Calu3 (cell line): ENCODE measurements around the gene SUPT4H1. TPM values are rescaled to one million over a fixed set of nuclear protein-coding genes. Genes with fewer than 3 reads are reported as not detected.

Source experiments
- BruUV-seq: library from RNA; stranded (reverse); fragments of 400-500 nt; replicated peaks from 2 replicates; lab custom pipeline; 2021; lab: Mats Ljungman, UMichigan
- CTCF ChIA-PET: fragments of 300-600 bp; sonication (Branson Sonifier 250); formaldehyde crosslinking; loops from one replicate; lab custom pipeline; 2022; ENCODE audit warnings: antibody characterized with exemption; lab: Charles Lee
- DNase-seq: peaks from one replicate; pipeline ENCODE4 v3.0.0; 2022
- H3K27ac Mint-ChIP-seq: one replicate; pipeline ENCODE4 v1.8.0; 2022; ENCODE audit warnings: mixed read lengths; ENCODE audit not compliant: unreplicated experiment
- H3K27me3 Mint-ChIP-seq: one replicate; pipeline ENCODE4 v1.8.0; 2022; ENCODE audit warnings: mixed read lengths; ENCODE audit not compliant: unreplicated experiment
- H3K36me3 Mint-ChIP-seq: one replicate; pipeline ENCODE4 v1.8.0; 2022; ENCODE audit warnings: mild to moderate bottlenecking, moderate library complexity, mixed read lengths; ENCODE audit not compliant: insufficient read depth, unreplicated experiment
- H3K4me1 Mint-ChIP-seq: one replicate; pipeline ENCODE4 v1.8.0; 2022; ENCODE audit warnings: mild to moderate bottlenecking, low read depth, mixed read lengths; ENCODE audit not compliant: unreplicated experiment
- H3K4me3 Mint-ChIP-seq: one replicate; pipeline ENCODE4 v1.8.0; 2022; ENCODE audit warnings: mild to moderate bottlenecking, low read depth, moderate library complexity, mixed read lengths; ENCODE audit not compliant: unreplicated experiment
- H3K9me3 Mint-ChIP-seq: one replicate; pipeline ENCODE4 v1.8.0; 2022; ENCODE audit warnings: low read depth, mixed read lengths; ENCODE audit not compliant: unreplicated experiment
- intact Hi-C: fragments of 100-400 bp; cut with micrococcal nuclease; formaldehyde crosslinking; loops from one replicate; pipeline ENCODE4 v1.10.0; 2022; ENCODE audit not compliant: unreplicated experiment
- total RNA-seq: library from RNA; stranded (reverse); gene quantifications from 2 replicates; pipeline ENCODE4 v1.2.3, GENCODE V29; 2022
- TF ChIP-seq, protein P1 (sequence below): fragments of 200-600 bp; IDR thresholded peaks from one replicate; pipeline ENCODE4 v1.8.0; 2022; ENCODE audit warnings: antibody characterized with exemption; ENCODE audit not compliant: unreplicated experiment

Gene SUPT4H1
- total RNA-seq, 1 experiment from 2014 or later, result 40.3 TPM

GRCh38 chr17:58337210-58337599 lies 14.8 kb downstream of the SUPT4H1 start:
- CTCF ChIA-PET, result no interaction called here
- H3K4me1 Mint-ChIP-seq, result peaks cover 9% of the 10 kb centered on the region
- no TSS peak for BruUV-seq
- H3K27ac Mint-ChIP-seq, result no peak overlapping the region
- H3K4me3 Mint-ChIP-seq, result no peak overlapping the region
- H3K9me3 Mint-ChIP-seq, result no peaks in the 10 kb centered on the region
- H3K36me3 Mint-ChIP-seq, result no peaks in the 10 kb centered on the region
- intact Hi-C loops, result no loop called here
- H3K27me3 Mint-ChIP-seq, result no peaks in the 10 kb centered on the region
- TF ChIP-seq, protein P1, sequence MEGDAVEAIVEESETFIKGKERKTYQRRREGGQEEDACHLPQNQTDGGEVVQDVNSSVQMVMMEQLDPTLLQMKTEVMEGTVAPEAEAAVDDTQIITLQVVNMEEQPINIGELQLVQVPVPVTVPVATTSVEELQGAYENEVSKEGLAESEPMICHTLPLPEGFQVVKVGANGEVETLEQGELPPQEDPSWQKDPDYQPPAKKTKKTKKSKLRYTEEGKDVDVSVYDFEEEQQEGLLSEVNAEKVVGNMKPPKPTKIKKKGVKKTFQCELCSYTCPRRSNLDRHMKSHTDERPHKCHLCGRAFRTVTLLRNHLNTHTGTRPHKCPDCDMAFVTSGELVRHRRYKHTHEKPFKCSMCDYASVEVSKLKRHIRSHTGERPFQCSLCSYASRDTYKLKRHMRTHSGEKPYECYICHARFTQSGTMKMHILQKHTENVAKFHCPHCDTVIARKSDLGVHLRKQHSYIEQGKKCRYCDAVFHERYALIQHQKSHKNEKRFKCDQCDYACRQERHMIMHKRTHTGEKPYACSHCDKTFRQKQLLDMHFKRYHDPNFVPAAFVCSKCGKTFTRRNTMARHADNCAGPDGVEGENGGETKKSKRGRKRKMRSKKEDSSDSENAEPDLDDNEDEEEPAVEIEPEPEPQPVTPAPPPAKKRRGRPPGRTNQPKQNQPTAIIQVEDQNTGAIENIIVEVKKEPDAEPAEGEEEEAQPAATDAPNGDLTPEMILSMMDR, result no peak
- DNase-seq, result no peak

DNA sequence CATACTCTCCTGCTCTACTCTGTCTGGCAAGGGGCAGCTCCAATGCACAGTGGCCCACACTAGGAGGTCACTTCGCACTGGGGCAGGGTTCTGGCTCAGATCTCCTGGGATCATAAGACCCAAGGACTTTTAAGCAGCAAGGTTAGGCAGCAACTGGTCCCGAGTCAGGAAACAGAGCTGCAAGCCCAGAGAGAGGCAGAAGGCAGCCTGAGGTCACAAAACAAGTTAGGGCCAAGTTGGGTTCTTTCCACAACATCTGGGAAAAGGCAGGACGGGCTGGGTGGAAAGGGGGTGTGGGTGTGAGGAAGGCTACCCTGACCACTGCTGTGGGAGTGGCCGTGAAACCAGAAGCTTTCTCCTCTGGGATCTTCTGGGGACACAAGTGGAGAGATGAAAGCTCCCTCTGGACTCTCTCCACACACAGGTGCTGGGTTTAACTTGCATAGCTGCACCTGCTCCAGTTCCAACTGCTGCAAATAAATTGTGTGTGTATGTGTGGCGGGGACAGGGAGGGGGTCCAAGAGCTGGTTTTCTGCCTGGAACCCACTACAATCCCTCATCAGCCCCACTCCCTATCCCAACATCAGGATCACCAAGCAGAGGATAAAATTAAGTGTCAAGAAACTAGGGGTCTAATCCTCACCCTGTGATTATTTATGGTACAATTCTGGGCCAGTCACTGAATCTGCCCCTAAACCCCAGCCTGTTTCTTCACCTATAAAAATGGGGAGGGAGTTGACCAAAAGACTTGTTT lies 15.4 kb downstream of the SUPT4H1 start:
- CTCF ChIA-PET, result no interaction called here
- no peak for DNase-seq
- H3K27me3 Mint-ChIP-seq, result no peaks in the 10 kb centered on the region
- no peak overlapping the region for H3K27ac Mint-ChIP-seq
- BruUV-seq, result no TSS peak
- intact Hi-C loops, result no loop called here
- no peaks in the 10 kb centered on the region for H3K9me3 Mint-ChIP-seq
- H3K4me1 Mint-ChIP-seq, result peaks cover 9% of the 10 kb centered on the region
- peaks cover 4% of the 10 kb centered on the region for H3K36me3 Mint-ChIP-seq
- no peak overlapping the region for H3K4me3 Mint-ChIP-seq
- TF ChIP-seq, protein P1, result no peak

- Mint-ChIP-seq H3K4me1 (peaks cover 9% of the 10 kb centered on the region), H3K4me3 (no peak overlapping the region), H3K9me3 (no peaks in the 10 kb centered on the region), H3K27ac (no peak overlapping the region), H3K36me3 (peaks cover 4% of the 10 kb centered on the region), H3K27me3 (no peaks in the 10 kb centered on the region)
- intact Hi-C loops, result no loop called here
- no TSS peak for BruUV-seq
- no peak for DNase-seq
- CTCF ChIA-PET, result no interaction called here
- TF ChIP-seq, protein P1, result no peak
Measured at GRCh38 chr17:58335779-58336455, 16.1 kb downstream of the SUPT4H1 start.

DNA sequence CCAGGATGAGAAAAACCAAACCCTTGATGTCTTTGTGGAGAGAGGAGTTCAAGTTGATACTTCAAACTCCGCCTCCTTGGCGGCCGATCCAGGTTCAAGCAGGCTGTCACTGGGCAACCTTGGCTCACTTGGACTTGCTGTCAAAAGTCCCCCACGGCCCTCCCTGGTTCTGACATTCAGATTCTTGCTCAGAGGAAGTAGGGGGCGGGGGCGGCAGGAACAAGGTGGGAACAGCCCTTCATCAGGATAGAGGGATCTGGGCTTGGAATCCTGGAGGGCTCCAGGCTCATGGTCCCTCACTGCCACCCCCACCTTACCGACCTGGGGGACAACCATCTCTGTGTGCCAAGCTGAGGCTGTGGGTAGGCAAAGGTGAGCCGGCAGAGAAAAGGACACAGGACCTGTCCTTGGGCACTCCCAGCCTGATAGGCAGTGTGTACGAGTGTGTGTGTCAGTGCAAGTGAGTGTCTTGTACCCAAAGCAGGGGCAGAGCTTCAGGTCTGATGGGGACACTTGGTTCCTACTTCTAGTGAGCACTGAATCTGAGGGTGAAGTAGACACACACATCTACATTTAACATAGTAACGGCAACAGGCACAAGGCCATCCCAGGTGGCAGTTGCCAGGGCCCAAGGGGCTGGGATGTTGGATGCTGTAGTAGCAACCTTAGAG lies 16.8 kb downstream of the SUPT4H1 start:
- TF ChIP-seq, protein P1, result no peak
- peaks cover 4% of the 10 kb centered on the region for H3K36me3 Mint-ChIP-seq
- BruUV-seq, result no TSS peak
- no peak overlapping the region for H3K27ac Mint-ChIP-seq
- H3K4me3 Mint-ChIP-seq, result no peak overlapping the region
- CTCF ChIA-PET, result no interaction called here
- peaks cover 9% of the 10 kb centered on the region for H3K4me1 Mint-ChIP-seq
- H3K9me3 Mint-ChIP-seq, result no peaks in the 10 kb centered on the region
- DNase-seq, result no peak
- intact Hi-C loops, result no loop called here
- H3K27me3 Mint-ChIP-seq, result no peaks in the 10 kb centered on the region
